Body of pancreas (tissue), 4 donors: ENCODE results near the gene THADA. TPM values are rescaled to one million over a fixed set of nuclear protein-coding genes. Genes with fewer than 3 reads are reported as not detected.

Experiments
- ATAC-seq: fragments of 150-250 bp; one replicate; pipeline ENCODE4 v1.9.1; 2016
- DNase-seq, 4 donors: peaks; one replicate each; pipeline ENCODE4 v3.0.0-alpha.2; 2019
- H3K27ac ChIP-seq, 4 donors: fragments of 200-600 bp; sonication (generic); 1 replicate in 3 of 4; 2 replicates in 1 of 4; pipeline versions ENCODE4 v1.5.1 to v1.6.1; 2016 to 2019; ENCODE audit warnings: mild to moderate bottlenecking in 1 of 4, mixed read lengths in 1 of 4, moderate library complexity in 1 of 4
- H3K27me3 ChIP-seq, 2 donors: fragments of 200-600 bp; sonication (generic); one replicate each; pipeline ENCODE4 v1.6.0; 2016; ENCODE audit warnings: mild to moderate bottlenecking in 1 of 2
- H3K36me3 ChIP-seq, 2 donors: fragments of 200-600 bp; sonication (generic); replicated peaks in 1 of 2; 2 replicates each; pipeline ENCODE4 v1.5.1; 2016; ENCODE audit warnings: low read depth in 2 of 2; ENCODE audit not compliant: insufficient read depth in 1 of 2
- H3K4me1 ChIP-seq: fragments of 200-600 bp; sonication (generic); one replicate; pipeline ENCODE4 v1.6.0; 2016
- H3K4me3 ChIP-seq, 2 donors: fragments of 200-600 bp; sonication (generic); 1 replicate in 1 of 2; 2 replicates in 1 of 2; pipeline ENCODE4 v1.5.1; 2016 to 2019
- H3K9me3 ChIP-seq, 3 donors: fragments of 200-600 bp; sonication (generic); 1 replicate in 2 of 3; 2 replicates in 1 of 3; pipeline ENCODE4 v1.5.1; 2016
- CTCF ChIP-seq, 7 experiments: fragments of 450-650 bp in 4 of 7; fragments of 200-600 bp in 3 of 7; sonication (generic) in 3 of 7; IDR thresholded peaks; one replicate each; pipeline ENCODE4 v1.5.1; 2016 to 2019; ENCODE audit warnings: antibody characterized with exemption in 7 of 7
- POLR2A ChIP-seq, 3 donors: fragments of 450-650 bp; IDR thresholded peaks; one replicate each; pipeline ENCODE4 v1.6.1; 2016; ENCODE audit warnings: antibody characterized with exemption in 3 of 3, mild to moderate bottlenecking in 2 of 3
- WGBS, 2 donors: methylation state at CpG; one replicate each; pipeline ENCODE4 v1.1.5; 2017; 5-methylcytosine and 5-hydroxymethylcytosine counted together
- intact Hi-C: fragments of 100-400 bp; cut with DNase I; formaldehyde crosslinking; loops from one replicate; pipeline ENCODE4 v1.15.1; 2023
- total RNA-seq, 2 donors: library from RNA; depleted of rRNA; stranded (reverse); fragments of >200 nt; gene quantifications; one replicate each; pipeline ENCODE4 v1.1.0, GENCODE V29; 2016

THADA gene
- total RNA-seq, 2 donors from 2014 or later, result 27.5 to 41.9 TPM

- H3K27me3 ChIP-seq, result no peaks in the 10 kb centered on the region
- WGBS, 2 donors, result 83 to 89% methylated on average over 2 of the region's 2 CpGs
- ATAC-seq (no peak), DNase-seq (no peak)
- H3K4me3 ChIP-seq, result no peak overlapping the region
- TF ChIP-seq POLR2A (IDR thresholded peaks at IDR 0.05) (no peak), CTCF (IDR thresholded peaks at IDR 0.05) (no peak)
- H3K9me3 ChIP-seq, result no peaks in the 10 kb centered on the region
- H3K4me1 ChIP-seq, result peaks cover 18% of the 10 kb centered on the region
- intact Hi-C loops, result no loop called here
- H3K36me3 ChIP-seq, result no peaks in the 10 kb centered on the region
- H3K27ac ChIP-seq, result no peak overlapping the region
These were observed 237.2 kb downstream of the THADA start for GRCh38 chr2:43358410-43359201.

- Histone ChIP-seq H3K4me1 (peaks cover 18% of the 10 kb centered on the region), H3K9me3 (no peaks in the 10 kb centered on the region), H3K4me3 (no peak overlapping the region), H3K27me3 (no peaks in the 10 kb centered on the region), H3K36me3 (no peaks in the 10 kb centered on the region), H3K27ac (no peak overlapping the region)
- ATAC-seq (no peak), DNase-seq (no peak)
- intact Hi-C loops, result no loop called here
- TF ChIP-seq CTCF (IDR thresholded peaks at IDR 0.05) (no peak), POLR2A (IDR thresholded peaks at IDR 0.05) (no peak)
These were observed 239.1 kb downstream of the THADA start for GRCh38 chr2:43356774-43357173.

- DNase-seq, result no peak
- no peak for ATAC-seq
- no peaks in the 10 kb centered on the region for H3K27me3 ChIP-seq
- TF ChIP-seq POLR2A (IDR thresholded peaks at IDR 0.05), result no peak
- TF ChIP-seq CTCF (IDR thresholded peaks at IDR 0.05), result no peak
- H3K4me3 ChIP-seq, result no peak overlapping the region
- H3K36me3 ChIP-seq, result no peaks in the 10 kb centered on the region
- no peaks in the 10 kb centered on the region for H3K9me3 ChIP-seq
- intact Hi-C loops, result no loop called here
- H3K4me1 ChIP-seq, result peaks cover 18% of the 10 kb centered on the region
- 28 to 42% methylated on average over 3 of the region's 3 CpGs for WGBS, 2 donors
- no peak overlapping the region for H3K27ac ChIP-seq
These were observed 240.4 kb downstream of the THADA start for GRCh38 chr2:43355399-43355798.

GRCh38 chr2:43349904-43350303, 245.9 kb downstream of the THADA start:
- 40 to 62% methylated on average over 3 of the region's 3 CpGs for WGBS, 2 donors
- peaks cover 24% of the 10 kb centered on the region for H3K4me1 ChIP-seq
- TF ChIP-seq POLR2A (IDR thresholded peaks at IDR 0.05) (no peak), CTCF (IDR thresholded peaks at IDR 0.05) (no peak)
- no peaks in the 10 kb centered on the region for H3K36me3 ChIP-seq
- H3K9me3 ChIP-seq, result no peaks in the 10 kb centered on the region
- H3K4me3 ChIP-seq, result no peak overlapping the region
- DNase-seq (no peak), ATAC-seq (no peak)
- no peak overlapping the region for H3K27ac ChIP-seq
- no peaks in the 10 kb centered on the region for H3K27me3 ChIP-seq
- intact Hi-C loops, result no loop called here
